ENCODE data around the gene LIMS3.
"Not testable (repeated sequence)": the region's sequence is repeated elsewhere in the genome, so short reads cannot be mapped to it uniquely, and the experiment has no call there.

The LIMS3 gene

DNA sequence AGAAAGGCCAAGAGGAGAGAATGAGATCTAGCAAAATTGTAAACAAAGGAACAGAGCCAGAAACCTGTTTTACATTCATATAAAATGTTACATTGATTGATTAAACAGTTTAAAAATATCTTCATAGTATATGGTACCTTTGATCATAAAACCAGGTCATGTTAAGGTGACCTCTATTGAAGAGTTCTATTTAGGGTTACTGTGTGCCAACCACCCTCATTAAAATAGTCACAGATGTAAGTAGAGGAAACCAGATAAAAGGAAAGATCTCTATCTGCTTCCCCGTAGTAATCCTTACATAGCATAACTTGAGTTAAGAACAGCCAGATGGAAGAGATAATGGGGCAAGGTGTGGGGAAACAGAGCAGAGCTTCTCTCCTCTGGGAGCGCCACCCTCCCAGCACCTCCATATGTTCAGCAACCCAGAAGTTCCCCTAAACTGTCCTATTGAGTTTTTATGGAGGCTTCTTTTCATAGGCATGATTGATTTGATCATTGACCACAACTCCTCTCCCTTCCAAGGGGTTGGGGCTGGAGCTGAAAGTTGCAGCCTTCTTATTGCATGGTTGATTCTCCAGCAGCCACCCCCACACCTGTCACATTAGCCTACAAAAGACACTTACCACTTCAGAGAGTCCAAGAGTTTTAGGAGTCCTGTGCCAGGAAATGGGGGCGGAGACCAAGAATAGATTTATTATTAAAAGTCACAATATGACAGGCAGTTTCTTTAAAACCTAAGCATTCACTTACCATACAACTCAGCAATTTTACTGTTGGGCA lies 3.2 kb upstream of the LIMS3 start:
- H4K20me1 ChIP-seq (ENCODE audit: insufficient read depth, low read length); H2AFZ ChIP-seq (ENCODE audit: low read depth, low read length); H3K4me2 ChIP-seq (ENCODE audit: low read length); H3K9ac ChIP-seq (ENCODE audit: low read length); H3K4me1 ChIP-seq (ENCODE audit: low read length); H3K36me3 ChIP-seq (replicated peaks; ENCODE audit: low read depth, low read length); H3K4me3 ChIP-seq (ENCODE audit: low read length); H3K27me3 ChIP-seq (ENCODE audit: low read depth, low read length); H3K27ac ChIP-seq (ENCODE audit: low read length); H3K79me2 ChIP-seq (ENCODE audit: low read length); H3K9me3 ChIP-seq (ENCODE audit: insufficient read depth, low read length): not testable (repeated sequence)

DNA sequence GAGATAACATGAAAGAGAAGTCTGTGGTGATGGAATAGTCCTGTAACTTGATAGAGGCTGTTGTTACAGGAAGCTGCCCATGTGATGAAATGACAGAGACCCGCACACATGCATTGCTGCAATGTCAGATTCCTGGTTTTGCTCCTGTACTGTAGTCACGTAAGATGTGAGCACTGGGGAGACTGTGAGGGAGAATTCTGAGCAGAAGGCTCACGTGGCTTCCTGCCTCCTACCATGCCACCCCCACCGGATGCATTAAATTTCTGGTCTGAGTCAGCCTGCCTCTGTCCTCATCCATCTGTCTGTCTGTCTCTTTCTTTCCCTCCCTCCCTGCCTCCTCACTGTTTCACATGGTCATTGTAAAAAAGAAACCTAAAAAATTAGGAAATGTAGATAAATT lies 2.3 kb upstream of the LIMS3 start:
- H3K4me3 ChIP-seq (ENCODE audit: low read length); H3K79me2 ChIP-seq (ENCODE audit: low read length); H3K36me3 ChIP-seq (replicated peaks; ENCODE audit: low read depth, low read length); H3K27me3 ChIP-seq (ENCODE audit: low read depth, low read length); H3K4me1 ChIP-seq (ENCODE audit: low read length); H3K9me3 ChIP-seq (ENCODE audit: insufficient read depth, low read length); H3K9ac ChIP-seq (ENCODE audit: low read length); H4K20me1 ChIP-seq (ENCODE audit: insufficient read depth, low read length); H3K4me2 ChIP-seq (ENCODE audit: low read length); H3K27ac ChIP-seq (ENCODE audit: low read length); H2AFZ ChIP-seq (ENCODE audit: low read depth, low read length): not testable (repeated sequence)

DNA sequence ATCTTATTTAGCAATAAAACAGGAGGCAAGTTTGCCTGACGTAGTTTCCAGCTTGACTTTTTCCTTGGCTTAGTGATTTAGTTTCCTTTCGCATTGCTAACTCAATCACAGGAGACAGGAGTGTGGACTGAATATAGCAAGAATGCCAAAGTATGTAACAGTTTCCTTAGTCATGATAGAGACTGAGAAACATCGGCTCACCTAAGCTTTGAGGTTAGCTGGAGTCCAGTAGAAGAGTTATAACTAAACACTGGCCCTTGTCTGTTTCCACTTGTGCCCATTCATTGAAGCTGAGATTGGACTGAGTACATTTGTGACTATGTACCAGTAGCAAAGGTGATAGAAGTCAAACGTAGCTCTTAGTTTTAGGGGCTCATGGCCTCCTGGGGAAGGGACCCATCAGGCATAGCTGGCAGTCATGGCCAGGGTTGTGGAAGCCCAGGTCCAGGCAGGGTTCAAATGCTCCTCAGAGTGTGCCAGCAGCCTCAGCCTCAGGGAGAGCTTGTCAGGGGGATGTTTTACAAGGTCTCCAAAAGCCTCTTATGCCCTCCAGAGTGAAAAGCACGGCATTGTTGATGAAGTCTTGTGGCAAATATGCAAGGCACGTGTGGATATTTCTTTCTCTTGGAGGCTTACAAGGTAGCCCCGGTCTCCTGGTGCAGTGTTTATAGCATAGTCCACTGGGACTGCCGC lies 573 bp upstream of the LIMS3 start:
- not testable (repeated sequence) for H3K27ac ChIP-seq (ENCODE audit: low read length); H3K9me3 ChIP-seq (ENCODE audit: insufficient read depth, low read length); H3K27me3 ChIP-seq (ENCODE audit: low read depth, low read length); H3K9ac ChIP-seq (ENCODE audit: low read length); H2AFZ ChIP-seq (ENCODE audit: low read depth, low read length); H3K4me3 ChIP-seq (ENCODE audit: low read length); H3K36me3 ChIP-seq (replicated peaks; ENCODE audit: low read depth, low read length); H3K4me2 ChIP-seq (ENCODE audit: low read length); H4K20me1 ChIP-seq (ENCODE audit: insufficient read depth, low read length); H3K79me2 ChIP-seq (ENCODE audit: low read length); H3K4me1 ChIP-seq (ENCODE audit: low read length)

DNA sequence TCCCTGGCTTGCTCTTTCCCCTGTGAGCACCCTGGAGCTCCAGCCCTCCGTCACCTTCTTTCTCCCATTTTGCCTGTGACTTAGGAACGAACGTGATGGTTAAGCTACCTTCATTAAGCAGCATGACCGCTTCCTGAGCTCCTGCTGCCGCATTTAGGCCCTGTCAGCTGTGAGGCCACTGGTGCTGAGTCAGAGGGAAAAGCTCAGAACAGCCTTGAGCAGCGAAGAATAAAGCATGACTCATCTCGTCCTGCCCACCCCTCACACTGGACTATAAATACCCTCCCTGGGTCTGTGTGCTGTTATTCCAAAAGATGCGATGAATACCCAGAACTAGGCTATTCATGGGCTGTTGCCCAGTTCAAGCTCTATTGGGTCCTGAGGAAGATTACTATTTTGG lies 7.3 kb downstream of the LIMS3 start:
- H3K9ac ChIP-seq (ENCODE audit: low read length); H3K4me3 ChIP-seq (ENCODE audit: low read length); H3K27me3 ChIP-seq (ENCODE audit: low read depth, low read length); H3K4me2 ChIP-seq (ENCODE audit: low read length); H3K4me1 ChIP-seq (ENCODE audit: low read length); H3K9me3 ChIP-seq (ENCODE audit: insufficient read depth, low read length); H3K27ac ChIP-seq (ENCODE audit: low read length); H2AFZ ChIP-seq (ENCODE audit: low read depth, low read length); H4K20me1 ChIP-seq (ENCODE audit: insufficient read depth, low read length); H3K79me2 ChIP-seq (ENCODE audit: low read length); H3K36me3 ChIP-seq (replicated peaks; ENCODE audit: low read depth, low read length): not testable (repeated sequence)

DNA sequence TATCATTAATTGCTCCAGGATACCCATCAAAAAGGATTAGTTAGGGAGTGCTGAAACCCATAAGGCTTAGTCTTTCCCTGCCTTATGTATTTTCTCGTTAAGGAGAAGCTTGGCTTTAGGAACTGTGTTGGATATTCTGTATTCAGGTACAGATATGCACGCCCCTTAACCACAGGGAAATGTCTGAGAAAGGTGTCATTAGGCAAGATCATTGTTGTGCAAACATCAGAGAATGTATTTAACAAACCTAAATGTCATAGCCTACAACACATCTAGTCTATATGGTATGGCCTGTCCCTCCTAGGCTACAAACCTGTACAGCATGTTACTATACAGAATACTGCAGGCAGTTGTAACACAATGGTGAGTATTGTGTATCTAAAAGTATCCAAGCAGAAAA lies 10.1 kb downstream of the LIMS3 start:
- not testable (repeated sequence) for H3K79me2 ChIP-seq (ENCODE audit: low read length); H3K4me2 ChIP-seq (ENCODE audit: low read length); H3K36me3 ChIP-seq (replicated peaks; ENCODE audit: low read depth, low read length); H3K27ac ChIP-seq (ENCODE audit: low read length); H3K9me3 ChIP-seq (ENCODE audit: insufficient read depth, low read length); H2AFZ ChIP-seq (ENCODE audit: low read depth, low read length); H3K4me3 ChIP-seq (ENCODE audit: low read length); H3K27me3 ChIP-seq (ENCODE audit: low read depth, low read length); H3K9ac ChIP-seq (ENCODE audit: low read length); H3K4me1 ChIP-seq (ENCODE audit: low read length); H4K20me1 ChIP-seq (ENCODE audit: insufficient read depth, low read length)

DNA sequence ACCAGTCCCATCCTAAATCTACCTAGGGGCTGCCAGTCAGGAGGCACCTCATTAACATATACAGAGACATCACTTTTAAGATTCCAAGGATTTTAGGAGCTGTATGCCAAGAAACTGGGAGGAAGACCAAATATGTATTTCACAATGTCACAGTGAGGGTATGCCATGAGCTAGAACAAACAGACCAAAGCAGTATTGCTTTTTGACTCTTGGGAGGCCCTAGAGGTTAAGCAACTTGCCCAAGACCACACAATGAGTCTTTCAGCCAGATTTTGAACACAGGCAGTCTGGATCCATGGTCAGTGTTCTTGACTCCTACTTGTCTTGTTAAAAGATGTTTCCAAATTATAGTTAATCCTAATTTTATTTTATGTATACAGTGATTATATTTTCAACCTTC lies 12.3 kb downstream of the LIMS3 start:
- not testable (repeated sequence) for H4K20me1 ChIP-seq (ENCODE audit: insufficient read depth, low read length); H2AFZ ChIP-seq (ENCODE audit: low read depth, low read length); H3K9ac ChIP-seq (ENCODE audit: low read length); H3K27ac ChIP-seq (ENCODE audit: low read length); H3K79me2 ChIP-seq (ENCODE audit: low read length); H3K9me3 ChIP-seq (ENCODE audit: insufficient read depth, low read length); H3K4me1 ChIP-seq (ENCODE audit: low read length); H3K4me3 ChIP-seq (ENCODE audit: low read length); H3K27me3 ChIP-seq (ENCODE audit: low read depth, low read length); H3K36me3 ChIP-seq (replicated peaks; ENCODE audit: low read depth, low read length); H3K4me2 ChIP-seq (ENCODE audit: low read length)

DNA sequence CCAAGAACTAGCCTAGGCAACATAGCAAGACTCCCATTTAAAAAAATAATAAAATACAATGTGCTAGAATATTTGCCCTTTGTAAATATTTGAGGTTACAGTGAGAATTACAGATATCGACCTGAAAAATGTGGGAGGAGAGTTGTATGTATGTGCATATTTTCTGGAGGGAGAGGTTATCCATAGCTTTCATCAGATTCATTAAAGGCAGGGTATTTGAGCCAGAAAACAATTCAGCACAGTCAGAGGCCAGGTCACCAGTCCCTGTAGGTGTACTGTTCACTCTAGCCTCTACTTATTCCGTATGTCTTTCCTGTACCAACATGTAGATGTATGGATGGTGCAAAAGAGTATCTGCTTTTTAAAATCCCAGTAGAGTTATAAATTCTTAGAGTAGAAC lies 15.4 kb downstream of the LIMS3 start:
- H3K36me3 ChIP-seq (replicated peaks; ENCODE audit: low read depth, low read length); H3K4me1 ChIP-seq (ENCODE audit: low read length); H4K20me1 ChIP-seq (ENCODE audit: insufficient read depth, low read length): not testable (repeated sequence)

DNA sequence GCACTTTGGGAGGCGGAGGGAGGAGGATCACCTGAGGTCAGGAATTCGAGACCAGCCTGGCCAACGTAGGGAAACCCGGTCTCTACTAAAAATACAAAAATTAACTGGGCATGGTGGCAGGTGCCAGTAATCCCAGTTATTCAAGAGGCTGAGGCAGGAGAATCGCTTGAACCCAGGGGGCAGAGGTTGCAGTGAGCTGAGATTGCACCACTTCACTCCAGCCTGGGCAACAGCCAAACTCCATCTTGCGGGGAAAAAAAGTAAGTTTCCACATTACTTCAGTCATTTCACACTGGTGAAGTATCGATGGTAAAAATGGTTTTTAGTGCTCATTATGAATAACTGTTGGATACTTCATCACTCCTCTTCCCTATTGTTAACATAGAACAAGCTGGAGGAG lies 16.1 kb downstream of the LIMS3 start:
- H4K20me1 ChIP-seq (ENCODE audit: insufficient read depth, low read length); H3K9ac ChIP-seq (ENCODE audit: low read length); H3K27me3 ChIP-seq (ENCODE audit: low read depth, low read length); H3K9me3 ChIP-seq (ENCODE audit: insufficient read depth, low read length); H3K27ac ChIP-seq (ENCODE audit: low read length); H3K4me1 ChIP-seq (ENCODE audit: low read length); H3K4me3 ChIP-seq (ENCODE audit: low read length); H3K79me2 ChIP-seq (ENCODE audit: low read length); H3K36me3 ChIP-seq (replicated peaks; ENCODE audit: low read depth, low read length); H2AFZ ChIP-seq (ENCODE audit: low read depth, low read length); H3K4me2 ChIP-seq (ENCODE audit: low read length): not testable (repeated sequence)

More for the DNA sequence above, 15.4 kb downstream of the LIMS3 start:
- not testable (repeated sequence) for H3K27me3 ChIP-seq (ENCODE audit: low read depth, low read length); H2AFZ ChIP-seq (ENCODE audit: low read depth, low read length); H3K4me3 ChIP-seq (ENCODE audit: low read length); H3K9ac ChIP-seq (ENCODE audit: low read length); H3K9me3 ChIP-seq (ENCODE audit: insufficient read depth, low read length); H3K79me2 ChIP-seq (ENCODE audit: low read length); H3K27ac ChIP-seq (ENCODE audit: low read length); H3K4me2 ChIP-seq (ENCODE audit: low read length)

DNA sequence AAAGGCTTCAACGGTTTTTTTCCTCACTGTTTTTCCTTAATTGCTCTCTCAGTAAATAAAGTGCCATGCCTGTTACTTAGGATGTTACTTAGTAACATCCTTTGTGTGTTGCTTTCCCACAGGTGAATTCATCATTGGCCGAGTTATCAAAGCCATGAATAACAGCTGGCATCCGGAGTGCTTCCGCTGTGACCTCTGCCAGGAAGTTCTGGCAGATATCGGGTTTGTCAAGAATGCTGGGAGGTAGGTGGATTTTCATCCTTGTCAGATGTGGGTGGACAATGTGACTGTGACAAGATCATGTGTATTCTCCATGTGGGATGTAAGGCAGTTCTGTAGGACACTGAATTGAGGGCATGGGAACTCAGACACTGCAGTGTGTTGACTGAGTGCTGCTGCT lies 17.3 kb downstream of the LIMS3 start:
- not testable (repeated sequence) for H3K27ac ChIP-seq (ENCODE audit: low read length); H3K27me3 ChIP-seq (ENCODE audit: low read depth, low read length); H3K9ac ChIP-seq (ENCODE audit: low read length); H3K79me2 ChIP-seq (ENCODE audit: low read length); H3K4me3 ChIP-seq (ENCODE audit: low read length); H3K4me1 ChIP-seq (ENCODE audit: low read length); H3K4me2 ChIP-seq (ENCODE audit: low read length); H3K9me3 ChIP-seq (ENCODE audit: insufficient read depth, low read length); H4K20me1 ChIP-seq (ENCODE audit: insufficient read depth, low read length); H3K36me3 ChIP-seq (replicated peaks; ENCODE audit: low read depth, low read length); H2AFZ ChIP-seq (ENCODE audit: low read depth, low read length)

DNA sequence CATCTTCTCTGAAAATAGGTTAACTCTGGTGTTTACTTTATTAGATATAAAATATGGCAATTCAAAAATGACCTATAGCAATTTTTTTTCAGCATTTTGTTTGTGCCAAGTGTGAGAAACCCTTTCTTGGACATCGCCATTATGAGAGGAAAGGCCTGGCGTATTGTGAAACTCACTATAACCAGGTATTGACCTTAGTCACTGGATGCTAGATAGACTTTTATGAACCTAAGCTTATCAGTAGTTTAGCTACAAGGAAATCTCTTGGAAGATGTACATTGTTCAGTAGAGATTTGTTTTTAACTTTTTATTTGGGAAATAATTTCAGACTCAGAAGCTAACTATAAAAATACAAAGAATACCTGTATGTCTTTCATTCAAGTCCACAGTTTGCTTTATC lies 21.7 kb downstream of the LIMS3 start:
- not testable (repeated sequence) for H4K20me1 ChIP-seq (ENCODE audit: insufficient read depth, low read length); H3K9ac ChIP-seq (ENCODE audit: low read length); H3K9me3 ChIP-seq (ENCODE audit: insufficient read depth, low read length); H3K4me1 ChIP-seq (ENCODE audit: low read length); H3K4me3 ChIP-seq (ENCODE audit: low read length); H3K4me2 ChIP-seq (ENCODE audit: low read length); H3K27me3 ChIP-seq (ENCODE audit: low read depth, low read length); H3K27ac ChIP-seq (ENCODE audit: low read length); H3K79me2 ChIP-seq (ENCODE audit: low read length); H2AFZ ChIP-seq (ENCODE audit: low read depth, low read length); H3K36me3 ChIP-seq (replicated peaks; ENCODE audit: low read depth, low read length)
